Kidney (tissue), 14 donors: ENCODE measurements around the gene GPX5. TPM values are rescaled to one million over a fixed set of nuclear protein-coding genes. Genes with fewer than 3 reads are reported as not detected.

Source experiments
- DNase-seq, 5 donors: peaks; one replicate each; pipeline ENCODE4 v3.0.0-alpha.2; 2013 to 2020
- FAIRE-seq: peaks from 2 replicates; lab custom pipeline; 2012; peaks lifted over from hg19 to GRCh38; lab: Jason Lieb, UNC
- H3K27ac ChIP-seq, 2 donors: one replicate each; pipeline ENCODE4 v1.7.0; 2013; ENCODE audit warnings: low read depth in 2 of 2, low read length in 2 of 2, inconsistent platforms in 1 of 2
- H3K27me3 ChIP-seq: one replicate; pipeline ENCODE4 v1.7.1; 2013; ENCODE audit warnings: low read length, inconsistent platforms; ENCODE audit not compliant: control insufficient read depth, insufficient read depth
- H3K36me3 ChIP-seq, 3 donors: one replicate each; pipeline versions ENCODE4 v1.7.0 to v1.7.1; 2013; ENCODE audit warnings: low read length in 3 of 3, control low read depth in 1 of 3, inconsistent platforms in 1 of 3; ENCODE audit not compliant: insufficient read depth in 3 of 3, control insufficient read depth in 2 of 3
- H3K4me1 ChIP-seq, 3 donors: one replicate each; pipeline versions ENCODE4 v1.7.0 to v1.7.1; 2013; ENCODE audit warnings: low read length in 3 of 3, inconsistent platforms in 1 of 3, low read depth in 1 of 3; ENCODE audit not compliant: control insufficient read depth in 2 of 3, insufficient read depth in 2 of 3
- H3K4me3 ChIP-seq, 3 donors: one replicate each; pipeline versions ENCODE4 v1.7.0 to v1.8.1; 2013; ENCODE audit warnings: low read length in 3 of 3, control low read depth in 1 of 3, inconsistent platforms in 1 of 3
- H3K9ac ChIP-seq, 3 donors: one replicate each; pipeline versions ENCODE4 v1.7.0 to v1.7.1; 2013; ENCODE audit warnings: low read length in 3 of 3, control low read depth in 1 of 3, inconsistent platforms in 1 of 3
- H3K9me3 ChIP-seq, 3 donors: one replicate each; pipeline versions ENCODE4 v1.7.0 to v1.7.1; 2013; ENCODE audit warnings: low read length in 3 of 3, control low read depth in 1 of 3, inconsistent platforms in 1 of 3; ENCODE audit not compliant: control insufficient read depth in 2 of 3, insufficient read depth in 1 of 3
- intact Hi-C: fragments of 100-400 bp; cut with DNase I; formaldehyde crosslinking; loops from one replicate; pipeline ENCODE4 v1.11.1; 2022
- polyA plus RNA-seq: library from polyadenylated mRNA; stranded (reverse); fragments of 350-450 nt; fragmentation: Illumina TruSeq; extraction: RNeasy Lipid Tissue Mini Kit (QIAGEN cat#74804); gene quantifications from one replicate; pipeline ENCODE4 v1.2.3, GENCODE V29; 2014; ENCODE audit warnings: low read depth, low replicate concordance; ENCODE audit not compliant: insufficient read depth
- total RNA-seq: library from RNA; stranded (reverse); fragmentation: NEBNext Ultra II Directional; extraction: Animal tissue kit (Norgen Biotek cat#: 25700); gene quantifications from one replicate; pipeline ENCODE4 v1.2.1, GENCODE V29; 2021
- TF ChIP-seq, protein P1 (sequence below): IDR thresholded peaks from 3 replicates; pipeline ENCODE4 v1.5.1; 2012; ENCODE audit warnings: mild to moderate bottlenecking, moderate library complexity, borderline replicate concordance; ENCODE audit not compliant: insufficient read depth; ENCODE audit errors: extremely low read depth
- donor health status: control.
- donor health status: control.
- donor health status: control.
- donor health status: control.
- donor health status: control.
- donor health status: DM: yes; HTN: yes; CAD: no.
- donor health status: Normal renal cell carcinoma (clear cell type).

The GPX5 gene
- total and polyA plus RNA-seq, 2 donors from 2014 or later, result not detected

DNA sequence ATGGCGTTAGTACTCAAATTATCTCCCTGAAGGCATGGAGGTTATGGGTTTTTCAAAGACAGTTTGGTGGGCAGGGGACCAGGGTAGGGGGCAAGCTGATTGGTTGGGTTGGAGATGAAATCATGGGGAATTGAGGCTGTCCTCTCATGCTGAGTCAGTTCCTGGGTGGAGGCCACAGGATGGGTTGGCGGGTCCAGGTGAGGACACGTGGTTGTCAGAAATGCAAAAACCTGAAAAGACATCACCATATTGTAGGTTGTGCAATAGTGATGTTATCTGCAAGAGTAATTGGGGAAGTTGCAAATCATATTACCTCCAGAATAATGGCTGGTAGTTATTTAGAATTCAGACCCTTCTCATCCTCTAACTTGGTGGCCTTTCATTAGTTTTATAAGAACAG, 40.2 kb upstream of the GPX5 start:
- no peaks in the 10 kb centered on the region for H3K9me3 ChIP-seq
- intact Hi-C loops, result no loop called here
- DNase-seq (no peak), FAIRE-seq (no peak)
- no peak overlapping the region for H3K9ac ChIP-seq
- H3K4me3 ChIP-seq, result no peak overlapping the region
- H3K27me3 ChIP-seq, result peaks cover 16% of the 10 kb centered on the region
- no peak overlapping the region for H3K27ac ChIP-seq
- TF ChIP-seq, protein P1, sequence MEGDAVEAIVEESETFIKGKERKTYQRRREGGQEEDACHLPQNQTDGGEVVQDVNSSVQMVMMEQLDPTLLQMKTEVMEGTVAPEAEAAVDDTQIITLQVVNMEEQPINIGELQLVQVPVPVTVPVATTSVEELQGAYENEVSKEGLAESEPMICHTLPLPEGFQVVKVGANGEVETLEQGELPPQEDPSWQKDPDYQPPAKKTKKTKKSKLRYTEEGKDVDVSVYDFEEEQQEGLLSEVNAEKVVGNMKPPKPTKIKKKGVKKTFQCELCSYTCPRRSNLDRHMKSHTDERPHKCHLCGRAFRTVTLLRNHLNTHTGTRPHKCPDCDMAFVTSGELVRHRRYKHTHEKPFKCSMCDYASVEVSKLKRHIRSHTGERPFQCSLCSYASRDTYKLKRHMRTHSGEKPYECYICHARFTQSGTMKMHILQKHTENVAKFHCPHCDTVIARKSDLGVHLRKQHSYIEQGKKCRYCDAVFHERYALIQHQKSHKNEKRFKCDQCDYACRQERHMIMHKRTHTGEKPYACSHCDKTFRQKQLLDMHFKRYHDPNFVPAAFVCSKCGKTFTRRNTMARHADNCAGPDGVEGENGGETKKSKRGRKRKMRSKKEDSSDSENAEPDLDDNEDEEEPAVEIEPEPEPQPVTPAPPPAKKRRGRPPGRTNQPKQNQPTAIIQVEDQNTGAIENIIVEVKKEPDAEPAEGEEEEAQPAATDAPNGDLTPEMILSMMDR, result no peak
- H3K4me1 ChIP-seq, result no peaks in the 10 kb centered on the region
- no peaks in the 10 kb centered on the region for H3K36me3 ChIP-seq

DNA sequence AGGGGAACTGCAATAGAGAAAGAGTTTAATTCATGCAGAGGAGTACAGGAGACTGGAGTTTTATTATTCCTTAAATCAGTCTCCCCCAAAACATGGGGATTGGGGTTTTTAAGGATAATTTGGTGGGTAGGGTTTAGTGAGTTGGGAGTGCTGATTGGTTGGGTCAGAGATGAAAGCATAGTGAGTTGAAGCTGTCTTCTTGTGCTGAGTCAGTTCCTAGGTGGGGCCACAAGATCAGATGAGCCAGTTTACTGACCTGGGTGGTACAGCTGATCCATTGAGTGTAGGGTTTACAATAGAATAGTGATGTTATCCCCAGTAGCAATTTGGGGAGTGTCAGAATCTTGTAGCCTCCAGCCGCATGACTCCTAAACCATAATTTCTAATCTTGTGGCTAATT, 39.1 kb upstream of the GPX5 start:
- intact Hi-C loops, result no loop called here
- Histone ChIP-seq H3K9ac (no peak overlapping the region), H3K27ac (no peak overlapping the region), H3K4me1 (no peaks in the 10 kb centered on the region), H3K36me3 (no peaks in the 10 kb centered on the region), H3K4me3 (no peak overlapping the region), H3K27me3 (peaks cover 13% of the 10 kb centered on the region), H3K9me3 (no peaks in the 10 kb centered on the region)
- FAIRE-seq (no peak), DNase-seq (no peak)
- TF ChIP-seq, protein P1, result no peak

DNA sequence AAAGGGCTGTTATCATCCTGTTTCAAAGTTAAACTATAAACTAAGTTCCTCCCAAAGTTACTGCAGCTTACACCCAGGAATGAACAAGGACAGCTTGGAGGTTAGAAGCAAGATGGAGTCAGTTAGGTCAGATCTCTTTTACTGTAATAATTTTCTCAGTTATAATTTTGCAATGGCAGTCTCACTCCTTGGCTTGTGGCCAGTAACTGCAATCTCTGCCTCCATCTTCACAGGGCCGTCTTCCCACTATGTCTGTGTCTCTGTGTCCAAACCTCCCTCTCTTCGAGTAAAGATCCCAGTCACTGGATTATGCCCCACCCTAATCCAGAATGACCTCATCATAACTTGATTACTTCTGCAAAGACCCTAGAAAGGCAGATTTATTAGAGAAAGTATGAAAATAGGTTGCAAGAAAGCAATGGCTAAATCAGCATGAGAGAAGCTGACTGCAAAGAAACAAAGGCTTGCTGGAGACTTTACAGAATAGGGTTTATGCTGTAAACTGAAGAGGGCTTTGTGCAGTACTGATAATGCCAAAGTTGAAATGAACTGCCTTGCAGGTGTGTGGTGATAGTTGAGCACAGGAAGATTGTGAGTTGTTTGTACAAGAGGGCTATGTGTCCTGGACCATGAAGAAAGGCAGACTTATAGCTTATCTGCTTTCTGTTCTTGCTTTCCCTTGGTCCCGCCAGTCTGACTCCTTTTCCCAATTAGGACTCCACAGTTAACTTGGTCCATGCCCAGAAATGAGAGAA, 38.5 kb upstream of the GPX5 start:
- Histone ChIP-seq H3K4me3 (no peak overlapping the region), H3K4me1 (no peaks in the 10 kb centered on the region), H3K36me3 (no peaks in the 10 kb centered on the region), H3K27me3 (peaks cover 17% of the 10 kb centered on the region), H3K9me3 (no peaks in the 10 kb centered on the region), H3K27ac (no peak overlapping the region), H3K9ac (no peak overlapping the region)
- TF ChIP-seq, protein P1, result no peak
- intact Hi-C loops, result no loop called here
- FAIRE-seq (no peak), DNase-seq (no peak)
